Measurements from ENCODE around the gene C1RL.
A peak's percentile ranks its signal among the peaks of the same experiment; 100 is the strongest.

The C1RL gene

DNA sequence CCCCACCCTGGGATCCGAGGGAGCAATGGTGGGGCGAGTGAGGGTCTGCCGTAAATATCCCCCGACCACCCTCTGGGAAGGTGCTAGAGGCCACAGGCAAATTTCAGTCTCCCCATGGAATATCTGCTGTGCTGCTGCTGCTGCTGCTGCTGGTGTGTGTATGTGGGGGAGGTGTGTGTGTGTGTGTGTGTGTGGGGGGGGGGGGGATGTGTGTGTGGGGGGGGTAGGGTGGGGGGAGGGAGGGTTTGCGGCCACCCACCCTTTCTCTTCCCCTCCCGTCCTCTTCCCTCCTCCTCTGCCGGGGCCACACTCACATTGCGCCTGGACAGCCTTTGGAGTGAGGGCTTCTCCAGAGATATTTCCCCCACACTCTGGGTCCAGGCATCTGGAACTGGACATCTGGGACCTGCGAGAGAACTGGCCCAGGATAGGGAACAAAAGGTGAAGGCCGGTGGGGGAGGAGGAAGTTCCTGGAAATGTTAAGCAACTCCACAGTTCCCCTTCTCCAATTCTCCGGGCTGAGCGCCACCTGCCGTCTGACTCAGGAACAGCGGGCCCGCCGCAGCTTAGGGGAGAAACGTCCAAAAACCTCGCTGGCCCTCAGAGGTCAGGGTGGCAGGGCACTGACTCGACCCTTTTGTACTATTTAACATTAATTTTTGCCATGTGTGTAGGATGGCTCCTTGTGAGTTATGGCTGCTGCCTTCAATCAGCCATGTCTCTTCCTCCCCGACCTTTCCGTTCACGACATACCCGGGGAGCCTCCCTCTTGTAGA lies at the start of gene C1RL:
Gene C1RL (minus strand): TSS at position 419 of the 776 bp plus-strand sequence. CDS start 34 bp downstream, at position 385.
- TF ChIP-seq, protein P1, sequence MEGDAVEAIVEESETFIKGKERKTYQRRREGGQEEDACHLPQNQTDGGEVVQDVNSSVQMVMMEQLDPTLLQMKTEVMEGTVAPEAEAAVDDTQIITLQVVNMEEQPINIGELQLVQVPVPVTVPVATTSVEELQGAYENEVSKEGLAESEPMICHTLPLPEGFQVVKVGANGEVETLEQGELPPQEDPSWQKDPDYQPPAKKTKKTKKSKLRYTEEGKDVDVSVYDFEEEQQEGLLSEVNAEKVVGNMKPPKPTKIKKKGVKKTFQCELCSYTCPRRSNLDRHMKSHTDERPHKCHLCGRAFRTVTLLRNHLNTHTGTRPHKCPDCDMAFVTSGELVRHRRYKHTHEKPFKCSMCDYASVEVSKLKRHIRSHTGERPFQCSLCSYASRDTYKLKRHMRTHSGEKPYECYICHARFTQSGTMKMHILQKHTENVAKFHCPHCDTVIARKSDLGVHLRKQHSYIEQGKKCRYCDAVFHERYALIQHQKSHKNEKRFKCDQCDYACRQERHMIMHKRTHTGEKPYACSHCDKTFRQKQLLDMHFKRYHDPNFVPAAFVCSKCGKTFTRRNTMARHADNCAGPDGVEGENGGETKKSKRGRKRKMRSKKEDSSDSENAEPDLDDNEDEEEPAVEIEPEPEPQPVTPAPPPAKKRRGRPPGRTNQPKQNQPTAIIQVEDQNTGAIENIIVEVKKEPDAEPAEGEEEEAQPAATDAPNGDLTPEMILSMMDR (IDR thresholded peaks at IDR 0.05; ENCODE audit: unreplicated experiment in 3 of 3) = peak; percentile 96 to 99 (median 96)
- Mint-ChIP-seq H3K27me3 (ENCODE audit: low read depth) (peaks cover under 1% of the 10 kb centered on the region), H3K36me3 (ENCODE audit: low read depth) (peaks cover 21% of the 10 kb centered on the region), H3K4me3 (peak within 1 kb of the TSS; percentile 91 to 94 (median 92)), H3K27ac (peak within 1 kb of the TSS; percentile 93 to 99 (median 99)), H3K4me1 (peaks cover 13% of the 10 kb centered on the region), H3K9me3 (peaks cover 10% of the 10 kb centered on the region)

DNA sequence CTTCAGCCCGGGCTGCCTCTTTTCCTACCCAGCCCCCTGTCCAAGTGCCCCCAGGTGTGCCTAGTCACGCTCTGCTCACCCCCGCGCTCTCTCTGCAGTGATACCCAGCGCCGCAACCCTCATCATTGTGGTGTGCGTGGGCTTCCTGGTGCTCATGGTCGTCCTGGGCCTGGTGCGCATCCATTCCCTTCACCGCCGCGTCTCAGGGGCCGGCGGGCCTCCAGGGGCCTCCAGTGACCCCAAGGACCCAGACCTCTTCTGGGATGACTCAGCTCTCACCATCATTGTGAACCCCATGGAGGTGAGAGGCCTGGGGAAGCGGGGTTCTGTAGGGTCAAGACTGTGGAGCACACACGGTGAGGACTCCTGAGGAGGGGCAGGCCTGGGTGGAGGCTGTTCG lies 48.4 kb upstream of the C1RL start:
- peaks cover 21% of the 10 kb centered on the region for H3K36me3 Mint-ChIP-seq (ENCODE audit: low read depth)
- peaks cover 11% of the 10 kb centered on the region for H3K27me3 Mint-ChIP-seq (ENCODE audit: low read depth)
- no peaks in the 10 kb centered on the region for H3K4me1 Mint-ChIP-seq
- TF ChIP-seq, protein P1 (IDR thresholded peaks at IDR 0.05; ENCODE audit: unreplicated experiment in 3 of 3) = no peak
- H3K27ac Mint-ChIP-seq = no peak overlapping the region
- no peak overlapping the region for H3K4me3 Mint-ChIP-seq
- H3K9me3 Mint-ChIP-seq = no peaks in the 10 kb centered on the region

- Mint-ChIP-seq H3K4me3 (no peak overlapping the region), H3K36me3 (ENCODE audit: low read depth) (peaks cover 21% of the 10 kb centered on the region), H3K4me1 (no peaks in the 10 kb centered on the region), H3K9me3 (no peaks in the 10 kb centered on the region), H3K27me3 (ENCODE audit: low read depth) (peaks cover 2% of the 10 kb centered on the region), H3K27ac (no peak overlapping the region)
- TF ChIP-seq, protein P1 (IDR thresholded peaks at IDR 0.05; ENCODE audit: unreplicated experiment in 3 of 3) = no peak
These were observed 47.5 kb upstream of the C1RL start for GRCh38 chr12:7156259-7157197.

DNA sequence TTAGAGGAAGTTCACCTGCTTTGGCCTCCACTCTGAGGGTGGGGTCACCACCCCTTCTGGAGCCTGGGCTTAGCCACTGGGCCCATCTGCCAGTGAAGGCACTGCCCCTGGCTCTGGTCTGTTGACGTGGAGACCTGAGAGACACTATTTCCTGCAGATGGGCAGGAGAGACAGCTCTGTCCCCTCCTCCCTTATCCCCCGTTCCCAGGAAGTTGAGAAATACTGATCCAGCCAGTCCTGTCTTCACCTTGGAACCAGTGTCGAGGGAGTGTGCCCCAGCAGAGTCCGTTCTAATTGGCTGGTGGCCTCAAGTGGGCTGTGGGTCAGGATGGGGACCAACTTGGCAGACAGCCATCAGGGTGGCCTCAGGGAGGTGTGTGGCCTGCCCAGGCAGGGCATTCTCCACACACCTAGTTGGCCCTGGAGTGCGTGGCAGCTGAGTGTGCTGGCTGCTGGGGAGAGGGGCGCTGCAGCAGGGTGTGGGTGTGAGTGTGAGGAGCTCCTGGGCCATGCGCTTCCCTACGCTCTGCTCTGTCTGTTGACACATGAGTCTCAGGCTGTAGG lies 46.5 kb upstream of the C1RL start:
- no peaks in the 10 kb centered on the region for H3K9me3 Mint-ChIP-seq
- peaks cover 25% of the 10 kb centered on the region for H3K36me3 Mint-ChIP-seq (ENCODE audit: low read depth)
- no peaks in the 10 kb centered on the region for H3K27me3 Mint-ChIP-seq (ENCODE audit: low read depth)
- TF ChIP-seq, protein P1 (IDR thresholded peaks at IDR 0.05; ENCODE audit: unreplicated experiment in 3 of 3) = no peak
- H3K4me3 Mint-ChIP-seq = no peak overlapping the region
- no peaks in the 10 kb centered on the region for H3K4me1 Mint-ChIP-seq
- H3K27ac Mint-ChIP-seq = no peak overlapping the region

- Mint-ChIP-seq H3K36me3 (ENCODE audit: low read depth) (peaks cover 30% of the 10 kb centered on the region), H3K27me3 (ENCODE audit: low read depth) (no peaks in the 10 kb centered on the region), H3K9me3 (no peaks in the 10 kb centered on the region), H3K27ac (no peak overlapping the region), H3K4me1 (no peaks in the 10 kb centered on the region), H3K4me3 (no peak overlapping the region)
- TF ChIP-seq, protein P1 (IDR thresholded peaks at IDR 0.05; ENCODE audit: unreplicated experiment in 3 of 3) = no peak
These were observed 46.0 kb upstream of the C1RL start for GRCh38 chr12:7154901-7155470.

All from nephron (organoid).